HepG2 (cell line): ENCODE results near the gene ATP5F1E. TPM values are rescaled to one million over a fixed set of nuclear protein-coding genes. Genes with fewer than 3 reads are reported as not detected.

ENCODE experiments used
- ATF1 ChIP-seq: IDR thresholded peaks from 2 replicates; pipeline ENCODE4 v1.6.1; 2016; ENCODE audit warnings: mild to moderate bottlenecking, control low read depth
- ELF3 ChIP-seq: IDR thresholded peaks from 2 replicates; pipeline ENCODE4 v1.6.1; 2016; ENCODE audit warnings: missing genetic modification reagents, missing compliant biosample characterization
- ERF ChIP-seq: IDR thresholded peaks from 2 replicates; pipeline ENCODE4 v1.6.1; 2018; ENCODE audit warnings: missing biosample characterization, missing genetic modification reagents
- MAFK ChIP-seq, 2 experiments: IDR thresholded peaks in 1 of 2; conservative IDR thresholded peaks in 1 of 2; 2 replicates each; pipeline ENCODE4 v1.6.1; 2011; ENCODE audit warnings: improper control_type of control experiment in 2 of 2, low read length in 2 of 2
- NCOR1 ChIP-seq: fragments of 200-600 bp; sonication (generic); IDR thresholded peaks from 2 replicates; pipeline ENCODE4 v1.7.0; 2017; ENCODE audit warnings: antibody characterized with exemption, low read length, borderline replicate concordance
- SP4 ChIP-seq: sonication (generic); formaldehyde crosslinking; IDR thresholded peaks from 2 replicates; pipeline ENCODE4 v1.8.1; 2023; ENCODE audit warnings: mild to moderate bottlenecking, missing genetic modification reagents
- TBX3 ChIP-seq: fragments of 450-650 bp; IDR thresholded peaks from 2 replicates; pipeline ENCODE4 v1.6.1; 2017; ENCODE audit warnings: antibody characterized with exemption, mild to moderate bottlenecking, inconsistent platforms, borderline replicate concordance
- ZBTB39 ChIP-seq: sonication (generic); formaldehyde crosslinking; IDR thresholded peaks from 2 replicates; pipeline ENCODE4 v1.5.0; 2020; ENCODE audit warnings: missing genetic modification reagents
- ZGPAT ChIP-seq: IDR thresholded peaks from 2 replicates; pipeline ENCODE4 v1.6.1; 2016; ENCODE audit warnings: mild to moderate bottlenecking
- ZNF10 ChIP-seq: sonication (generic); formaldehyde crosslinking; IDR thresholded peaks from 2 replicates; pipeline ENCODE4 v1.4.0; 2020; ENCODE audit warnings: mild to moderate bottlenecking, low read depth, missing genetic modification reagents, borderline replicate concordance
- ZNF138 ChIP-seq: sonication (generic); formaldehyde crosslinking; IDR thresholded peaks from 2 replicates; pipeline ENCODE4 v1.5.0; 2020; ENCODE audit warnings: mild to moderate bottlenecking, low read depth, missing genetic modification reagents
- ZNF30 ChIP-seq: sonication (generic); formaldehyde crosslinking; IDR thresholded peaks from 2 replicates; pipeline ENCODE4 v1.5.0; 2020; ENCODE audit warnings: mild to moderate bottlenecking, missing genetic modification reagents
- ZNF569 ChIP-seq: sonication (generic); formaldehyde crosslinking; IDR thresholded peaks from 2 replicates; pipeline ENCODE4 v1.5.0; 2020; ENCODE audit warnings: mild to moderate bottlenecking, missing genetic modification reagents, moderate library complexity, borderline replicate concordance
- ZNF841 ChIP-seq: sonication (generic); formaldehyde crosslinking; IDR thresholded peaks from 2 replicates; pipeline ENCODE4 v1.8.1; 2023; ENCODE audit warnings: missing genetic modification reagents, borderline replicate concordance
- ZSCAN30 ChIP-seq: sonication (generic); formaldehyde crosslinking; IDR thresholded peaks from 2 replicates; pipeline ENCODE4 v1.5.0; 2020; ENCODE audit warnings: mild to moderate bottlenecking, missing genetic modification reagents
- polyA plus RNA-seq, 8 experiments: library from polyadenylated mRNA; depleted of rRNA in 3 of 8; stranded (reverse) in 7 of 8; unstranded in 1 of 8; fragments of >200 nt; fragmentation: Illumina TruSeq in 4 of 8; extraction: Trizol in 4 of 8; gene quantifications; 2 replicates each; pipeline versions ENCODE4 v1.2.1 to v1.2.3, GENCODE V29; 2011 to 2016; ENCODE audit warnings: low read depth in 4 of 8, missing spikeins in 1 of 8, mixed read lengths in 1 of 8; ENCODE audit not compliant: insufficient read depth in 1 of 8
- total RNA-seq, 5 experiments: library from RNA; depleted of rRNA; stranded (reverse); fragments of >200 nt; fragmentation: Illumina TruSeq; extraction: Trizol; gene quantifications; 2 replicates each; pipeline ENCODE4 v1.2.3, GENCODE V29; 2016; ENCODE audit warnings: low read depth in 1 of 5
- TF ChIP-seq, protein P1 (sequence below): sonication (generic); formaldehyde crosslinking; IDR thresholded peaks from 2 replicates; pipeline ENCODE4 v1.5.1; 2020; ENCODE audit warnings: mild to moderate bottlenecking, moderate library complexity, missing genetic modification reagents
- TF ChIP-seq, protein P2 (sequence below): sonication (generic); formaldehyde crosslinking; IDR thresholded peaks from 2 replicates; pipeline ENCODE4 v1.8.1; 2023; ENCODE audit warnings: mild to moderate bottlenecking, missing genetic modification reagents, borderline replicate concordance
- TF ChIP-seq, protein P3 (sequence below): sonication (generic); formaldehyde crosslinking; IDR thresholded peaks from 2 replicates; pipeline ENCODE4 v1.4.0; 2020; ENCODE audit warnings: missing genetic modification reagents
- TF ChIP-seq, protein P4 (sequence below): sonication (generic); formaldehyde crosslinking; IDR thresholded peaks from 2 replicates; pipeline ENCODE4 v1.4.0; 2020; ENCODE audit warnings: missing genetic modification reagents

ATP5F1E gene
- total and polyA plus RNA-seq, 2 of the 13 experiments (the other 11 are each of a cell fraction or from before 2014, with no cell fraction given): 121 to 134 TPM

GRCh38 chr20:59042151-59042795 lies 10.1 kb upstream of the ATP5F1E start, which contains the start of gene PRELID3B (continued):
- peak; percentile 75; the same call in 1 of the 2 replicates for TF ChIP-seq ZGPAT (CRISPR knock-in tag)
- TF ChIP-seq, protein P1, sequence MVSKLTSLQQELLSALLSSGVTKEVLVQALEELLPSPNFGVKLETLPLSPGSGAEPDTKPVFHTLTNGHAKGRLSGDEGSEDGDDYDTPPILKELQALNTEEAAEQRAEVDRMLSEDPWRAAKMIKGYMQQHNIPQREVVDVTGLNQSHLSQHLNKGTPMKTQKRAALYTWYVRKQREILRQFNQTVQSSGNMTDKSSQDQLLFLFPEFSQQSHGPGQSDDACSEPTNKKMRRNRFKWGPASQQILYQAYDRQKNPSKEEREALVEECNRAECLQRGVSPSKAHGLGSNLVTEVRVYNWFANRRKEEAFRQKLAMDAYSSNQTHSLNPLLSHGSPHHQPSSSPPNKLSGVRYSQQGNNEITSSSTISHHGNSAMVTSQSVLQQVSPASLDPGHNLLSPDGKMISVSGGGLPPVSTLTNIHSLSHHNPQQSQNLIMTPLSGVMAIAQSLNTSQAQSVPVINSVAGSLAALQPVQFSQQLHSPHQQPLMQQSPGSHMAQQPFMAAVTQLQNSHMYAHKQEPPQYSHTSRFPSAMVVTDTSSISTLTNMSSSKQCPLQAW (CRISPR knock-in tag): peak; percentile 51; the same call in 1 of the 2 replicates
- no peak for TF ChIP-seq ZNF841 (CRISPR knock-in tag)
- TF ChIP-seq, protein P2, sequence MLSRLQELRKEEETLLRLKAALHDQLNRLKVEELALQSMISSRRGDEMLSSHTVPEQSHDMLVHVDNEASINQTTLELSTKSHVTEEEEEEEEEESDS (CRISPR knock-in tag): no peak
- no peak for TF ChIP-seq ATF1
- TF ChIP-seq ELF3 (CRISPR knock-in tag): no peak
- no peak for TF ChIP-seq ZSCAN30
- TF ChIP-seq ZNF30 (CRISPR knock-in tag): no peak
- TF ChIP-seq TBX3: no peak
- TF ChIP-seq ZNF10 (CRISPR knock-in tag): no peak
- no peak for TF ChIP-seq ZBTB39
- TF ChIP-seq SP4 (CRISPR knock-in tag): 0 out of 2 replicates have a peak, but pooled peaks have one; percentile 12
- TF ChIP-seq MAFK (conservative IDR thresholded peaks at IDR 0.05 in 1 of 2, IDR thresholded peaks at IDR 0.05 in 1 of 2; ENCODE audit: low read length in 2 of 2): no peak
- TF ChIP-seq ERF (CRISPR knock-in tag): 0 out of 2 replicates have a peak, but pooled peaks have one; percentile 13
- TF ChIP-seq, protein P3, sequence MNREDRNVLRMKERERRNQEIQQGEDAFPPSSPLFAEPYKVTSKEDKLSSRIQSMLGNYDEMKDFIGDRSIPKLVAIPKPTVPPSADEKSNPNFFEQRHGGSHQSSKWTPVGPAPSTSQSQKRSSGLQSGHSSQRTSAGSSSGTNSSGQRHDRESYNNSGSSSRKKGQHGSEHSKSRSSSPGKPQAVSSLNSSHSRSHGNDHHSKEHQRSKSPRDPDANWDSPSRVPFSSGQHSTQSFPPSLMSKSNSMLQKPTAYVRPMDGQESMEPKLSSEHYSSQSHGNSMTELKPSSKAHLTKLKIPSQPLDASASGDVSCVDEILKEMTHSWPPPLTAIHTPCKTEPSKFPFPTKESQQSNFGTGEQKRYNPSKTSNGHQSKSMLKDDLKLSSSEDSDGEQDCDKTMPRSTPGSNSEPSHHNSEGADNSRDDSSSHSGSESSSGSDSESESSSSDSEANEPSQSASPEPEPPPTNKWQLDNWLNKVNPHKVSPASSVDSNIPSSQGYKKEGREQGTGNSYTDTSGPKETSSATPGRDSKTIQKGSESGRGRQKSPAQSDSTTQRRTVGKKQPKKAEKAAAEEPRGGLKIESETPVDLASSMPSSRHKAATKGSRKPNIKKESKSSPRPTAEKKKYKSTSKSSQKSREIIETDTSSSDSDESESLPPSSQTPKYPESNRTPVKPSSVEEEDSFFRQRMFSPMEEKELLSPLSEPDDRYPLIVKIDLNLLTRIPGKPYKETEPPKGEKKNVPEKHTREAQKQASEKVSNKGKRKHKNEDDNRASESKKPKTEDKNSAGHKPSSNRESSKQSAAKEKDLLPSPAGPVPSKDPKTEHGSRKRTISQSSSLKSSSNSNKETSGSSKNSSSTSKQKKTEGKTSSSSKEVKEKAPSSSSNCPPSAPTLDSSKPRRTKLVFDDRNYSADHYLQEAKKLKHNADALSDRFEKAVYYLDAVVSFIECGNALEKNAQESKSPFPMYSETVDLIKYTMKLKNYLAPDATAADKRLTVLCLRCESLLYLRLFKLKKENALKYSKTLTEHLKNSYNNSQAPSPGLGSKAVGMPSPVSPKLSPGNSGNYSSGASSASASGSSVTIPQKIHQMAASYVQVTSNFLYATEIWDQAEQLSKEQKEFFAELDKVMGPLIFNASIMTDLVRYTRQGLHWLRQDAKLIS (CRISPR knock-in tag): no peak
- TF ChIP-seq, protein P4, sequence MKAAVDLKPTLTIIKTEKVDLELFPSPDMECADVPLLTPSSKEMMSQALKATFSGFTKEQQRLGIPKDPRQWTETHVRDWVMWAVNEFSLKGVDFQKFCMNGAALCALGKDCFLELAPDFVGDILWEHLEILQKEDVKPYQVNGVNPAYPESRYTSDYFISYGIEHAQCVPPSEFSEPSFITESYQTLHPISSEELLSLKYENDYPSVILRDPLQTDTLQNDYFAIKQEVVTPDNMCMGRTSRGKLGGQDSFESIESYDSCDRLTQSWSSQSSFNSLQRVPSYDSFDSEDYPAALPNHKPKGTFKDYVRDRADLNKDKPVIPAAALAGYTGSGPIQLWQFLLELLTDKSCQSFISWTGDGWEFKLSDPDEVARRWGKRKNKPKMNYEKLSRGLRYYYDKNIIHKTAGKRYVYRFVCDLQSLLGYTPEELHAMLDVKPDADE: no peak
- TF ChIP-seq ZNF569 (CRISPR knock-in tag): no peak
- TF ChIP-seq NCOR1: no peak
- no peak for TF ChIP-seq ZNF138
